ENCODE measurements around the gene NOL6. TPM values are rescaled to one million over a fixed set of nuclear protein-coding genes. Genes with fewer than 3 reads are reported as not detected.

The NOL6 gene
- total and polyA plus RNA-seq, 9 of the 15 experiments (the other 6 are each of a cell fraction or from before 2014, with no cell fraction given): 7.7 to 58.9 (median 27.0) TPM

DNA sequence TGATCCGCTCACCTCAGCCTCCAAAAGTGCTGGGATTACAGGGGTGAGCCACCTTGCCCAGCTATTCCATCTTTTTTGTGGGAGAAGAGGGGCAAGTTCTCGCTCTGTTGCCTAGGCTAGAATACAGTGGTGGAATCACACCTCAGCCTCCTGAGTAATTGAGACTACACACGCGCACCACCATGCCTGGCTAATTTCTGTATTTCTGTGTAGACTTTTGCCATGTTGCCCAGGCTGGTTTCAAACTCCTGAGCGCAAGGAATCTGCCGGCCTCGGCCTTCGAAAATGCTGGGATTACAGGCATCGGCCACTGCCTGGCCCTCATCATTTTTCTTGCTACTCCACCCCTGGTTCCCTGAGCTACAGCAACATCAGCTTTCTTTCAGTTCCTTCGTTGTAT is 2.8 kb upstream of the NOL6 start:
- Histone ChIP-seq H4K20me1 (replicated peaks; ENCODE audit: control insufficient read depth, insufficient read depth, low read length) (no peaks in the 10 kb centered on the region), H3K4me2 (ENCODE audit: insufficient read depth, low read length) (no peak overlapping the region), H3K9ac (ENCODE audit: insufficient read depth in 1 of 2, low read depth in 2 of 2, low read length in 2 of 2) (no peak overlapping the region), H3K4me3 (no peak overlapping the region), H2AFZ (ENCODE audit: low read depth, low read length) (no peak overlapping the region), H3K27me3 (ENCODE audit: control insufficient read depth in 2 of 2, insufficient read depth in 2 of 2, low read length in 2 of 2) (no peaks in the 10 kb centered on the region), H3K36me3 (ENCODE audit: control insufficient read depth, insufficient read depth, low read length) (peaks cover 14% of the 10 kb centered on the region), H3K27ac (ENCODE audit: extremely low read depth, low read depth, low read length) (no peak overlapping the region), H3K9me1 (ENCODE audit: control insufficient read depth, insufficient read depth, low read length) (no peaks in the 10 kb centered on the region), H3K4me1 (replicated peaks in 1 of 2; ENCODE audit: control insufficient read depth in 2 of 2, insufficient read depth in 2 of 2, low read length in 2 of 2) (peaks cover 4 to 7% of the 10 kb centered on the region in 2 experiments; a peak in 3 of 5 replicates), H3K79me2 (ENCODE audit: control insufficient read depth, insufficient read depth, low read length) (peaks cover 27% of the 10 kb centered on the region), H3K9me3 (replicated peaks; ENCODE audit: control insufficient read depth, insufficient read depth, low read depth, low read length) (no peaks in the 10 kb centered on the region)
- ChIA-PET POLR2A (interaction anchor here (0.6 to 1.1 kb wide), 2 partner anchors 211 to 452 kb away, joined by 3 to 5 read pairs; partner anchors contain the start of gene DNAJA1), CTCF (ENCODE audit: low intra/inter-chr PET ratio) (no interaction called here)
- intact Hi-C loops (cut with micrococcal nuclease) (loop anchor here (10.0 kb wide), 1 partner anchor 248 kb away; no protein-coding TSS in a partner anchor), in situ Hi-C loops (cut with MboI) (no loop called here)
- TF ChIP-seq NR1H2 (CRISPR knock-in tag; IDR thresholded peaks at IDR 0.05) (no peak), DPF2 (IDR thresholded peaks at IDR 0.05) (no peak), TEAD1 (CRISPR knock-in tag; IDR thresholded peaks at IDR 0.05) (no peak), DACH1 (IDR thresholded peaks at IDR 0.05; ENCODE audit: partially characterized antibody) (no peak), SMAD3 (CRISPR knock-in tag; conservative IDR thresholded peaks at IDR 0.05) (no peak), CEBPG (CRISPR knock-in tag; IDR thresholded peaks at IDR 0.05) (no peak), CEBPG (tag; conservative IDR thresholded peaks at IDR 0.05 in 1 of 2, IDR thresholded peaks at IDR 0.05 in 1 of 2) (no peak), NR3C1 (CRISPR knock-in tag; IDR thresholded peaks at IDR 0.05) (no peak), MEF2D (tag; conservative IDR thresholded peaks at IDR 0.05; ENCODE audit: low read depth) (no peak), ETV1 (tag; conservative IDR thresholded peaks at IDR 0.05; ENCODE audit: low read depth) (no peak), PHB (CRISPR knock-in tag; IDR thresholded peaks at IDR 0.05) (no peak), ZFPM2 (CRISPR knock-in tag; IDR thresholded peaks at IDR 0.05) (no peak), HDAC3 (IDR thresholded peaks at IDR 0.05; ENCODE audit: borderline replicate concordance, partially characterized antibody) (no peak), KLF1 (tag; IDR thresholded peaks at IDR 0.05) (no peak)
- TF ChIP-seq, protein P1, sequence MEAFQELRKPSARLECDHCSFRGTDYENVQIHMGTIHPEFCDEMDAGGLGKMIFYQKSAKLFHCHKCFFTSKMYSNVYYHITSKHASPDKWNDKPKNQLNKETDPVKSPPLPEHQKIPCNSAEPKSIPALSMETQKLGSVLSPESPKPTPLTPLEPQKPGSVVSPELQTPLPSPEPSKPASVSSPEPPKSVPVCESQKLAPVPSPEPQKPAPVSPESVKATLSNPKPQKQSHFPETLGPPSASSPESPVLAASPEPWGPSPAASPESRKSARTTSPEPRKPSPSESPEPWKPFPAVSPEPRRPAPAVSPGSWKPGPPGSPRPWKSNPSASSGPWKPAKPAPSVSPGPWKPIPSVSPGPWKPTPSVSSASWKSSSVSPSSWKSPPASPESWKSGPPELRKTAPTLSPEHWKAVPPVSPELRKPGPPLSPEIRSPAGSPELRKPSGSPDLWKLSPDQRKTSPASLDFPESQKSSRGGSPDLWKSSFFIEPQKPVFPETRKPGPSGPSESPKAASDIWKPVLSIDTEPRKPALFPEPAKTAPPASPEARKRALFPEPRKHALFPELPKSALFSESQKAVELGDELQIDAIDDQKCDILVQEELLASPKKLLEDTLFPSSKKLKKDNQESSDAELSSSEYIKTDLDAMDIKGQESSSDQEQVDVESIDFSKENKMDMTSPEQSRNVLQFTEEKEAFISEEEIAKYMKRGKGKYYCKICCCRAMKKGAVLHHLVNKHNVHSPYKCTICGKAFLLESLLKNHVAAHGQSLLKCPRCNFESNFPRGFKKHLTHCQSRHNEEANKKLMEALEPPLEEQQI (IDR thresholded peaks at IDR 0.05): no peak
- FAIRE-seq: no peak
- DNase-seq (ENCODE audit: extremely low read depth in 1 of 4, low spot score in 3 of 4): no peak
- BruUV-seq (replicated peaks): no TSS peak
- WGBS (ENCODE audit: insufficient coverage, low coverage, missing lambda C conversion rate): 90% methylated on average over 8 of the region's 10 CpGs
- no peak for ATAC-seq
